ENCODE data around the gene FREM2.

- TF ChIP-seq RXRA (IDR thresholded peaks at IDR 0.05; ENCODE audit: borderline replicate concordance, low read depth) (no peak), GABPA (IDR thresholded peaks at IDR 0.05; ENCODE audit: low read depth) (no peak), CTCF (IDR thresholded peaks at IDR 0.05) (no peak), RFX5 (IDR thresholded peaks at IDR 0.05; ENCODE audit: low read length) (no peak), ZBTB33 (IDR thresholded peaks at IDR 0.05; ENCODE audit: borderline replicate concordance, low read depth) (no peak), ELF1 (IDR thresholded peaks at IDR 0.05) (no peak), TAF1 (IDR thresholded peaks at IDR 0.05; ENCODE audit: borderline replicate concordance, low read depth, low read length) (no peak)
Measured at GRCh38 chr13:38879786-38880185, 192.9 kb downstream of the FREM2 start.
